HEK293 (cell line): Measurements from ENCODE around the gene TYMS.

ENCODE experiments used
- GLI4 ChIP-seq: fragments of 450-650 bp; formaldehyde crosslinking; IDR thresholded peaks from 2 replicates; pipeline ENCODE4 v1.5.1; 2016; ENCODE audit warnings: missing biosample characterization, missing genetic modification characterization
- KLF1 ChIP-seq: fragments of 450-650 bp; formaldehyde crosslinking; IDR thresholded peaks from 2 replicates; pipeline ENCODE4 v1.5.1; 2016; ENCODE audit warnings: missing biosample characterization, missing genetic modification characterization
- KLF7 ChIP-seq: fragments of 450-650 bp; formaldehyde crosslinking; IDR thresholded peaks from 2 replicates; pipeline ENCODE4 v1.5.1; 2016; ENCODE audit warnings: missing biosample characterization, missing genetic modification characterization, borderline replicate concordance
- PRDM1 ChIP-seq: fragments of 450-650 bp; formaldehyde crosslinking; IDR thresholded peaks from 2 replicates; pipeline ENCODE4; 2016; ENCODE audit warnings: missing biosample characterization, missing genetic modification characterization
- PRDM4 ChIP-seq: fragments of 450-650 bp; formaldehyde crosslinking; IDR thresholded peaks from 2 replicates; pipeline ENCODE4 v1.5.1; 2017; ENCODE audit warnings: missing biosample characterization, missing genetic modification characterization
- SP7 ChIP-seq: fragments of 450-650 bp; formaldehyde crosslinking; IDR thresholded peaks from 2 replicates; pipeline ENCODE4 v1.5.1; 2016; ENCODE audit warnings: missing biosample characterization, missing genetic modification characterization
- WT1 ChIP-seq: fragments of 450-650 bp; formaldehyde crosslinking; IDR thresholded peaks from 2 replicates; pipeline ENCODE4 v1.5.1; 2016; ENCODE audit warnings: missing biosample characterization, missing genetic modification characterization
- ZBTB7A ChIP-seq: fragments of 450-650 bp; formaldehyde crosslinking; IDR thresholded peaks from 2 replicates; pipeline ENCODE4 v1.5.1; 2016; ENCODE audit warnings: low read depth, missing biosample characterization, missing genetic modification characterization
- ZFHX2 ChIP-seq: fragments of 450-650 bp; formaldehyde crosslinking; conservative IDR thresholded peaks from 2 replicates; pipeline ENCODE4 v1.5.1; 2016; ENCODE audit warnings: missing biosample characterization, missing genetic modification characterization
- ZFP37 ChIP-seq: fragments of 450-650 bp; formaldehyde crosslinking; IDR thresholded peaks from 2 replicates; pipeline ENCODE4 v1.5.1; 2016; ENCODE audit warnings: missing biosample characterization, missing genetic modification characterization
- ZNF221 ChIP-seq: fragments of 450-650 bp; formaldehyde crosslinking; IDR thresholded peaks from 2 replicates; pipeline ENCODE4 v1.5.1; 2017; ENCODE audit warnings: missing biosample characterization, missing genetic modification characterization, borderline replicate concordance
- ZNF239 ChIP-seq: fragments of 450-650 bp; formaldehyde crosslinking; IDR thresholded peaks from 2 replicates; pipeline ENCODE4 v1.5.1; 2016; ENCODE audit warnings: missing biosample characterization, missing genetic modification characterization
- ZNF26 ChIP-seq: fragments of 450-650 bp; formaldehyde crosslinking; IDR thresholded peaks from 2 replicates; pipeline ENCODE4 v1.5.1; 2016; ENCODE audit warnings: missing biosample characterization, missing genetic modification characterization
- ZNF335 ChIP-seq: fragments of 450-650 bp; formaldehyde crosslinking; conservative IDR thresholded peaks from 2 replicates; pipeline ENCODE4 v1.5.1; 2016; ENCODE audit warnings: missing biosample characterization, missing genetic modification characterization
- ZNF501 ChIP-seq: fragments of 450-650 bp; formaldehyde crosslinking; IDR thresholded peaks from 2 replicates; pipeline ENCODE4 v1.5.1; 2016; ENCODE audit warnings: missing biosample characterization, missing genetic modification characterization
- ZNF610 ChIP-seq: fragments of 450-650 bp; formaldehyde crosslinking; IDR thresholded peaks from 2 replicates; pipeline ENCODE4 v1.5.1; 2016; ENCODE audit warnings: missing biosample characterization, missing genetic modification characterization, borderline replicate concordance
- ZNF645 ChIP-seq: fragments of 450-650 bp; formaldehyde crosslinking; IDR thresholded peaks from 2 replicates; pipeline ENCODE4; 2016; ENCODE audit warnings: missing biosample characterization, missing genetic modification characterization
- ZNF792 ChIP-seq: fragments of 450-650 bp; formaldehyde crosslinking; IDR thresholded peaks from 2 replicates; pipeline ENCODE4 v1.5.1; 2016; ENCODE audit warnings: missing biosample characterization, missing genetic modification characterization
- ZNF843 ChIP-seq: fragments of 450-650 bp; formaldehyde crosslinking; IDR thresholded peaks from 2 replicates; pipeline ENCODE4 v1.5.1; 2016; ENCODE audit warnings: missing biosample characterization, missing genetic modification characterization
- TF ChIP-seq, protein P1 (sequence below): fragments of 450-650 bp; formaldehyde crosslinking; IDR thresholded peaks from 2 replicates; pipeline ENCODE4 v1.5.1; 2016; ENCODE audit warnings: missing biosample characterization, missing genetic modification characterization
- TF ChIP-seq, protein P2 (sequence below): fragments of 450-650 bp; formaldehyde crosslinking; IDR thresholded peaks from 2 replicates; pipeline ENCODE4 v1.5.1; 2016; ENCODE audit warnings: missing biosample characterization, missing genetic modification characterization
- TF ChIP-seq, protein P3 (sequence below): fragments of 450-650 bp; formaldehyde crosslinking; IDR thresholded peaks from 2 replicates; pipeline ENCODE4 v1.5.1; 2016; ENCODE audit warnings: missing biosample characterization, missing genetic modification characterization
- TF ChIP-seq, protein P4 (sequence below): fragments of 450-650 bp; formaldehyde crosslinking; IDR thresholded peaks from 2 replicates; pipeline ENCODE4 v1.5.1; 2016; ENCODE audit warnings: missing biosample characterization, missing genetic modification characterization

TYMS gene

GRCh38 chr18:658001-658946 lies 821 bp downstream of the TYMS start (continued):
- TF ChIP-seq ZNF843 (tag by site-specific recombination) (peak; percentile 68; the same call in 1 of the 2 replicates), ZNF792 (tag by site-specific recombination) (0 out of 2 replicates have a peak, but pooled peaks have one; percentile 63), ZFHX2 (no peak), ZNF221 (tag by site-specific recombination) (no peak), ZNF26 (tag by site-specific recombination) (no peak), WT1 (tag by site-specific recombination) (0 out of 2 replicates have a peak, but pooled peaks have one; percentile 9), ZBTB7A (peak; percentile 66; the same call in 1 of the 2 replicates), SP7 (tag by site-specific recombination) (peak; percentile 68), ZFP37 (peak; percentile 96), PRDM1 (tag by site-specific recombination) (peak; percentile 84), ZNF239 (tag by site-specific recombination) (peak; percentile 44; the same call in 1 of the 2 replicates), KLF7 (0 out of 2 replicates have a peak, but pooled peaks have one; percentile 40), ZNF610 (tag by site-specific recombination) (0 out of 2 replicates have a peak, but pooled peaks have one; percentile 27), ZNF501 (tag by site-specific recombination) (peak; percentile 92), ZNF645 (0 out of 2 replicates have a peak, but pooled peaks have one; percentile 42), KLF1 (tag by site-specific recombination) (0 out of 2 replicates have a peak, but pooled peaks have one; percentile 26), GLI4 (tag by site-specific recombination) (peak; percentile 70; the same call in 1 of the 2 replicates), PRDM4 (peak; percentile 28; the same call in 1 of the 2 replicates), ZNF335 (tag by site-specific recombination) (peak; percentile 70)
- TF ChIP-seq, protein P1, sequence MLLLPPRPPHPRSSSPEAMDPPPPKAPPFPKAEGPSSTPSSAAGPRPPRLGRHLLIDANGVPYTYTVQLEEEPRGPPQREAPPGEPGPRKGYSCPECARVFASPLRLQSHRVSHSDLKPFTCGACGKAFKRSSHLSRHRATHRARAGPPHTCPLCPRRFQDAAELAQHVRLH (tag by site-specific recombination) = 0 out of 2 replicates have a peak, but pooled peaks have one; percentile 21
- TF ChIP-seq, protein P2, sequence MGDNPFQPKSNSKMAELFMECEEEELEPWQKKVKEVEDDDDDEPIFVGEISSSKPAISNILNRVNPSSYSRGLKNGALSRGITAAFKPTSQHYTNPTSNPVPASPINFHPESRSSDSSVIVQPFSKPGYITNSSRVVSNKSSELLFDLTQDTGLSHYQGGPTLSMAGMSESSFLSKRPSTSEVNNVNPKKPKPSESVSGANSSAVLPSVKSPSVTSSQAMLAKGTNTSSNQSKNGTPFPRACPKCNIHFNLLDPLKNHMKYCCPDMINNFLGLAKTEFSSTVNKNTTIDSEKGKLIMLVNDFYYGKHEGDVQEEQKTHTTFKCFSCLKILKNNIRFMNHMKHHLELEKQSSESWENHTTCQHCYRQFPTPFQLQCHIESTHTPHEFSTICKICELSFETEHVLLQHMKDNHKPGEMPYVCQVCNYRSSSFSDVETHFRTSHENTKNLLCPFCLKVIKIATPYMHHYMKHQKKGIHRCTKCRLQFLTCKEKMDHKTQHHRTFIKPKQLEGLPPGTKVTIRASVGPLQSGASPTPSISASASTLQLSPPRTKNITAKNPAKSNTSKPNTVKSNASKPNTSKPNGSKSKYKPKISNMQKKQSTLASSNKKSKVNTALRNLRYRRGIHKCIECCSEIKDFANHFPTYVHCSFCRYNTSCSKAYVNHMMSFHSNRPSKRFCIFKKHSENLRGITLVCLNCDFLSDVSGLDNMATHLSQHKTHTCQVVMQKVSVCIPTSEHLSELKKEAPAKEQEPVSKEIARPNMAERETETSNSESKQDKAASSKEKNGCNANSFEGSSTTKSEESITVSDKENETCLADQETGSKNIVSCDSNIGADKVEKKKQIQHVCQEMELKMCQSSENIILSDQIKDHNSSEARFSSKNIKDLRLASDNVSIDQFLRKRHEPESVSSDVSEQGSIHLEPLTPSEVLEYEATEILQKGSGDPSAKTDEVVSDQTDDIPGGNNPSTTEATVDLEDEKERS (tag by site-specific recombination) = no peak
- TF ChIP-seq, protein P3, sequence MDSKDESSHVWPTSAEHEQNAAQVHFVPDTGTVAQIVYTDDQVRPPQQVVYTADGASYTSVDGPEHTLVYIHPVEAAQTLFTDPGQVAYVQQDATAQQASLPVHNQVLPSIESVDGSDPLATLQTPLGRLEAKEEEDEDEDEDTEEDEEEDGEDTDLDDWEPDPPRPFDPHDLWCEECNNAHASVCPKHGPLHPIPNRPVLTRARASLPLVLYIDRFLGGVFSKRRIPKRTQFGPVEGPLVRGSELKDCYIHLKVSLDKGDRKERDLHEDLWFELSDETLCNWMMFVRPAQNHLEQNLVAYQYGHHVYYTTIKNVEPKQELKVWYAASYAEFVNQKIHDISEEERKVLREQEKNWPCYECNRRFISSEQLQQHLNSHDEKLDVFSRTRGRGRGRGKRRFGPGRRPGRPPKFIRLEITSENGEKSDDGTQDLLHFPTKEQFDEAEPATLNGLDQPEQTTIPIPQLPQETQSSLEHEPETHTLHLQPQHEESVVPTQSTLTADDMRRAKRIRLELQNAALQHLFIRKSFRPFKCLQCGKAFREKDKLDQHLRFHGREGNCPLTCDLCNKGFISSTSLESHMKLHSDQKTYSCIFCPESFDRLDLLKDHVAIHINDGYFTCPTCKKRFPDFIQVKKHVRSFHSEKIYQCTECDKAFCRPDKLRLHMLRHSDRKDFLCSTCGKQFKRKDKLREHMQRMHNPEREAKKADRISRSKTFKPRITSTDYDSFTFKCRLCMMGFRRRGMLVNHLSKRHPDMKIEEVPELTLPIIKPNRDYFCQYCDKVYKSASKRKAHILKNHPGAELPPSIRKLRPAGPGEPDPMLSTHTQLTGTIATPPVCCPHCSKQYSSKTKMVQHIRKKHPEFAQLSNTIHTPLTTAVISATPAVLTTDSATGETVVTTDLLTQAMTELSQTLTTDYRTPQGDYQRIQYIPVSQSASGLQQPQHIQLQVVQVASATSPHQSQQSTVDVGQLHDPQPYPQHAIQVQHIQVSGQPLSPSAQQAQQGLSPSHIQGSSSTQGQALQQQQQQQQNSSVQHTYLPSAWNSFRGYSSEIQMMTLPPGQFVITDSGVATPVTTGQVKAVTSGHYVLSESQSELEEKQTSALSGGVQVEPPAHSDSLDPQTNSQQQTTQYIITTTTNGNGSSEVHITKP (tag by site-specific recombination) = peak; percentile 99
- TF ChIP-seq, protein P4, sequence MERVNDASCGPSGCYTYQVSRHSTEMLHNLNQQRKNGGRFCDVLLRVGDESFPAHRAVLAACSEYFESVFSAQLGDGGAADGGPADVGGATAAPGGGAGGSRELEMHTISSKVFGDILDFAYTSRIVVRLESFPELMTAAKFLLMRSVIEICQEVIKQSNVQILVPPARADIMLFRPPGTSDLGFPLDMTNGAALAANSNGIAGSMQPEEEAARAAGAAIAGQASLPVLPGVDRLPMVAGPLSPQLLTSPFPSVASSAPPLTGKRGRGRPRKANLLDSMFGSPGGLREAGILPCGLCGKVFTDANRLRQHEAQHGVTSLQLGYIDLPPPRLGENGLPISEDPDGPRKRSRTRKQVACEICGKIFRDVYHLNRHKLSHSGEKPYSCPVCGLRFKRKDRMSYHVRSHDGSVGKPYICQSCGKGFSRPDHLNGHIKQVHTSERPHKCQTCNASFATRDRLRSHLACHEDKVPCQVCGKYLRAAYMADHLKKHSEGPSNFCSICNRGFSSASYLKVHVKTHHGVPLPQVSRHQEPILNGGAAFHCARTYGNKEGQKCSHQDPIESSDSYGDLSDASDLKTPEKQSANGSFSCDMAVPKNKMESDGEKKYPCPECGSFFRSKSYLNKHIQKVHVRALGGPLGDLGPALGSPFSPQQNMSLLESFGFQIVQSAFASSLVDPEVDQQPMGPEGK (tag by site-specific recombination) = peak; percentile 68
